HG03095 (cell line): ENCODE measurements around the gene GRAPL.
"Not testable (repeated sequence)": the region's sequence is repeated elsewhere in the genome, so short reads cannot be mapped to it uniquely, and the experiment has no call there.

Source experiments
- ATAC-seq: cut with Tn5 transposase; IDR thresholded peaks from one replicate; pipeline ENCODE4 v1.9.1; 2021; ENCODE audit warnings: moderate library complexity; ENCODE audit not compliant: unreplicated experiment

The GRAPL gene

DNA sequence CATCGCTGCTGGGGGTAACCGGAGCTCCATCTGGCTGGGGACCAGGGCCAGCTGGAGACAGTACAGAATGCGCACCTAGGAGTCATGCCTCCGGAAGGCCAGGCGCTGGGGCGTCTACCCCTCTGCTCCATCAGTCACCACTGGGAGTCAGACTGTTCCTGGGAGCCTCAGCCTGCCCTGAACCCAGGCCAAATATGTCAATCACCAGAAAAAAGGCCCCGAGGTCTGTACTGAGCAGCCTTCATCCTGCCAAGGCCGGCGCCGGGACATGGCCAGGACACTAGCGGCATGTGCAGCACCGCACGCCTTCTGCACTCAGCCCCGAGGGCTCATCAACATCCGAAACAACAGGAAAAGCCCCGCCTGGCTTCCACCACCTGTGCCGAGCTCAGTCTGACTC lies 8.7 kb downstream of the GRAPL start:
- ATAC-seq, result not testable (repeated sequence)

DNA sequence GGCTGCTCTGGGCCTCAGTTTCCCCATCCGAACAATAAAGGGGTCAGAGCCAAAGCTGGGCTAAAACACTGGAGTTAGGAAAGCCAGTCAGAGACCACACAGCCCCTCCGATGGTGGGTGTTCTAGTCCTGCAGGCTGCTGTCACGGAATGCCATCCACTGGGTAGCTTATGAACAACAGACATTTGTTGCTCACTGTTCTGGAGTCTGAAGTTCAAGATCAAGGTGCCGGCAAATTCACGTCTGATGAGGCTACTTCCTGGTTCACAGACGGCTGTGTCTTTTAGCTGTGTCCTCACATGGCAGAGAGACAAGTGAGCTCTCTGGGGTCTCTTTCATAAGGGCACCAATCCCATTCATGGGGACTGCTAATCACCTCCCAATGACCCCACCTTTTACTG lies 9.2 kb downstream of the GRAPL start:
- ATAC-seq, result not testable (repeated sequence)

GRCh38 chr17:19137959-19138358 lies 10.6 kb downstream of the GRAPL start:
- not testable (repeated sequence) for ATAC-seq

DNA sequence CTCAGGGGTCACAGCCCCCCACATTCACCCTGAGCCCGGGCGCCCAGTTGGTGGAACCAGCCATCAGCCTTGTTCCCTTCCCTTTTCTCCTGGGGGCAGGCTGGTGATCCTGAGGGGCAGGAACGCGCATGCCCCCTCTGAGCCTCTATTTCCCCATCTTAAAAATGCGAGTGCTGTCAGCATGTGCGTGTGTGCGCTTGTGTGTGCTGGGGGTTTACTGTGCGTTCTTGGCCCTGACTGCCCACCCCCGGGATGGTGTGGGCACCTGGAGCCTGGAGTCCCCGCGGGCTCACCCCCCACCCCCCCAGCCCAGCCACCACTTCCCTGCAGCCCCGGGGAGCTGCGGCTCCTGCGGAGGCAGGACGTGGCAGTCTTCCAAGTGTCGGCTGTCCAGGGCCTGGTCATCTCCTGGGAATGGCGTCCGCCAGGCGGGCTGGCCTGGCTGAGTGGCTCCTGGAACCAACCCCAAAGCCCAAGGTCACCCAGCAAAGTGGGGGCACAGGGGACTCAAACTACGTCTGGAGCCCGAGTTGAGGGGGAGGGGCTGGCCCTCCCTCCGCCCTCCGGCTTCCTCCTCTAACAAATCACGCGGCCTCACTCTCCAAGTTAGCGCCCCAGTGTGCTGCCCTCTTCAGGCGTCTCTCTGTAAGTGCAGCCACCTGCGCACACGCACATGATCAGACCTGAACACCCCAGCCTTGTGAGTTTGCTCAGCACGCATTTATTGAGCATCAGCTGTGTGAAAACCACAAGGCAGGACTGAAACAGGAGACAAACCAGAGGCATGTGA lies 14.2 kb downstream of the GRAPL start:
- ATAC-seq, result peak; percentile 40

DNA sequence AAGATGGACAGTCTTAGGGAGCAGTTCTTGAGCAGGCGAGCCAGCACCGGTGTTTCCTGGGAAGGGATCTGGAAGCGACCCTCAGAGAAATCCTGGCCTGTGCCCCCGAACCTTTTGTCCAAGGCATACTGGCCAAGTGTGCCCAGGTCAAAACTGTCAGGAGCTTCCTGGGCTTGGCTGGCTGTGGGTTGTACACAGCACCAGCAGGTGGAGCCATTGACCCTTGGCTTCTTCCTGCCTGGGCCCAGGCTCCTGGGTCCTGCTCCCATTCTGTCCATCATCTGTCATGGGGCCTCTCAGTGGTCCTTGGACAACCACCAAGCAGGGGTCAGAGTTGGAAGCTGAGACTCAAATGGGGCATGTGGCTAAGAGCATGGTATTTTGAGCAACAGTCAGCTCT lies 15.0 kb downstream of the GRAPL start:
- ATAC-seq, result not testable (repeated sequence)

- not testable (repeated sequence) for ATAC-seq
Observed at GRCh38 chr17:19143097-19143777, 15.8 kb downstream of the GRAPL start.

GRCh38 chr17:19144373-19144772 lies 17.0 kb downstream of the GRAPL start:
- ATAC-seq, result not testable (repeated sequence)

DNA sequence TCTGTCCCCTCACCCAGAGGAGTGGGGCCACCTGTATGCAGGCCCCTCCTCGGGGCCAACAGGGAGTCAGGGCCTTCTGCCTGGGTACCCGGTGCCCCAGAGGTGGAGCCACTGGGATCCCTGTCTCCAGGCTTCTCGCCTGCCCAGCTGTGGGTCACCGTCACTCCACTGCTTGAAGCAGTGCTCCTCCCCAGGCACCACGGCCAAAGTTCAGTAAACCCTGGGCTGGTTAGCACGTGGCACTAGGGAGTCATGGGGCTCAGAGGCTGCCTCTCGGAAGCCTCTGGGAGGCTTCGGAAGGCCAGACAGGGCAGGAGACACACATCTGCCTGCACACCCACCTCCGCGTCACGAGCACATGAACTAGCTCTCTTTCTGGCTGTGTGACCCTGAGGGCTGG lies 18.1 kb downstream of the GRAPL start:
- ATAC-seq, result not testable (repeated sequence)

DNA sequence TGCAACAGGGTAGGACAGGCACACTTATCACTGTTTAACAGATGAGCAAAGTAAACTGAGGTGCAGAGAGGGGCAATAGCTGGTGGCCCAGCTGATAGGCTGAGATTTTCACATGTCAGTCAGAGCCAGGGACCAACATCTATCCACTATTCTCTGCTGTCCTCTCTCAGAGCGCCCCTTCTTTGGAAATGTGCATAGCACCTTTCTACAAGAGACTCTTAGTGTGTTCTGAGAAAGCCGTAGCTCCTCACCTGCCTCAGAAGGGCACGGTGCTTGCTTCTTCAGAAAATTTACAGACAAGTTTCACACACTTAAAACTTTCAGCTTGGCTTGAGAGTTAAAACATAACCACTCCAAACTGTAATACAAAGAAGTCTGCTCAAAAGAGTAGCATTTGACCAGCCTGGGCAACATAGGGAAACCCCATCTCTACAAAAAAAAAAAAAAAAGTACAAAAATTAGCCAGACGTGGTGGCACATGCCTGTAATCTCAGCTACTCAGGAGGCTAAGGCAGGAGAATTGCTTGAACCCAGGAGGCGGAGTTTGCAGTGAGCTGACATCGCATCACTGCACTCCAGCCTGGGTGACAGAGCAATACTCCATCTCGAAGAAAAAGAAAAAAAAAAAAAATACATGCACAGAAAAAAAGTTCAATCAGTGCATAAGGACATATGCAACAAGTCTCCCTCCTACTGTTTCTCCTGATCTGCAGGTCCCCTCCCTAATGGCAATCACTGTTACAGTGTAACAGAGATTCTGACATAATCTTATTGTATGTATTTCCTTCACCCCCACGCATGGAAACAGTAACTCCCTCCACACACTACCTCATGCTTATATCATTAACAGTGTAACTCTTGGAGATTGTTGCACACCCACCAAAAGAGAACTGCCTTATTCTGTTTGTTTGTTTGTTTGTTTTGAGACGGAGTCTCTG lies 23.6 kb downstream of the GRAPL start:
- ATAC-seq, result not testable (repeated sequence)

GRCh38 chr17:19157628-19158027 lies 30.2 kb downstream of the GRAPL start:
- ATAC-seq, result not testable (repeated sequence)

DNA sequence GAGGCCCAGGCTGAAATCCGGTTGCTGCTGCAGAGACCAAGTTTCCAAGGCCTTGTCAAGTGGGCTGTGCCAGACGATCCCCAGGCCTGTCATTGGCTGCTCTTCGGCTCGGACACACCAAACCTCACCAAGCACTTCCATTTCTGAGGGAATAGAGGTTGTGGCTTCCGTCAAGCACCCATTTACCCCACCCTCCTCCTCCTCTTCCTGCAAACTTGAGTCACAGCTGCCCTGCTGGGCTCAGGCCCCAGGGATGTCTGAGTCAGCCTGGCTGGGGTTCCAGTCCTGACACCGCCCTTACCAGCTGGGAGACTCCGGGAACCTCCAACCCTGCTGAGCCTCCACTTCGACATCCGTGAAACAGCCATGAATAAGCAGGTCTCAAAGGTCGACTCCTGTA lies 31.1 kb downstream of the GRAPL start:
- ATAC-seq, result not testable (repeated sequence)

GRCh38 chr17:19158938-19159337 lies 31.5 kb downstream of the GRAPL start:
- not testable (repeated sequence) for ATAC-seq

- ATAC-seq, result not testable (repeated sequence)
Observed at GRCh38 chr17:19161308-19162107, 34.1 kb downstream of the GRAPL start.

- not testable (repeated sequence) for ATAC-seq
Observed at GRCh38 chr17:19162384-19163216, 35.2 kb downstream of the GRAPL start.

DNA sequence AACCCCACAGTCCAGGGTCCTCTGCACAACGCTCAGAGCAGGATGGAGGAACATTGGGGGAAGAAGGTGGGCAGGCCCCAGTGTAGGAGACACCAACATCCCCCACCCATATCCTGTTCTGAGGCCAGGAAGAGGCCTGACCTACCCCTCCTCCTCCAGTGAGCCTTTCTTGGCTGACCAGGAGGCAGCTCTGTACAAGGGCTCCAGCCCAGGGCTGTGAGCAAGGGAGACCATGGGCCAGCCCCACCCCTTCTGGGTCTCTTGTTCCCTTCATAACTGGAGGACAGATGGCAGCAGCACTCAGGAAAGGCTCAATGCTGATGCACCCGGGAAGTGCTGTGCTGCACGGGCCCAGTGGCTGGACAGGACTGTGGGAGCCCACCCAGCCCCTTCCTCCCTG lies 47.0 kb downstream of the GRAPL start:
- ATAC-seq, result not testable (repeated sequence)

- not testable (repeated sequence) for ATAC-seq
Observed at GRCh38 chr17:19175410-19175809, 48.0 kb downstream of the GRAPL start.

GRCh38 chr17:19181040-19181875 lies 53.9 kb downstream of the GRAPL start:
- peak; percentile 73 for ATAC-seq
